Stimulated activated CD8-positive, alpha-beta memory T cell treated with anti-CD3 and anti-CD28 coated beads, Interleukin-7, amount 100 ng/mL, for 24 hours (primary cell): ENCODE data around the gene ZNF442.
"Not testable (repeated sequence)": the region's sequence is repeated elsewhere in the genome, so short reads cannot be mapped to it uniquely, and the experiment has no call there.

Experiments used
- DNase-seq: peaks from one replicate; pipeline ENCODE4 v3.0.0-alpha.2; 2020; ENCODE audit warnings: low read depth

ZNF442 gene

DNA sequence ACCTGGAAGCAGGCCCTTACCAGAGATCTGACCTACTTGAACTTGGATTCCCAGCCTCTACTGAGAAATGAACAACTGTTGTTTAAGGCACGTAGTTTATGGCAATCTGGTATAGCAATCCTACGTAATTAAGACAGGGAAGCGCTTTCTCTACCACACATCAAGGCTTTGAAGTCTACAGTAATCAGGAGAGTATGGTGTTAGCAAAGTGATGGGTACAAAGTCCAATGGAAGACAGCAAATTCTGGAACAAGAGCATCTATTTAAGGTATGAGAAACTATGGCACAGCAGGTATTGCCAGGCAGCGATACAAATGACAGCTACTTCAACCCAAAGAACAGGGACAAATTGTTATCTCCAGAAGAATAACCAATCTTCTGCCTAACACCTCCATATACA is 35.1 kb downstream of the ZNF442 start:
- no peak for DNase-seq

GRCh38 chr19:12325690-12326089 is 39.8 kb downstream of the ZNF442 start:
- DNase-seq, result no peak

DNA sequence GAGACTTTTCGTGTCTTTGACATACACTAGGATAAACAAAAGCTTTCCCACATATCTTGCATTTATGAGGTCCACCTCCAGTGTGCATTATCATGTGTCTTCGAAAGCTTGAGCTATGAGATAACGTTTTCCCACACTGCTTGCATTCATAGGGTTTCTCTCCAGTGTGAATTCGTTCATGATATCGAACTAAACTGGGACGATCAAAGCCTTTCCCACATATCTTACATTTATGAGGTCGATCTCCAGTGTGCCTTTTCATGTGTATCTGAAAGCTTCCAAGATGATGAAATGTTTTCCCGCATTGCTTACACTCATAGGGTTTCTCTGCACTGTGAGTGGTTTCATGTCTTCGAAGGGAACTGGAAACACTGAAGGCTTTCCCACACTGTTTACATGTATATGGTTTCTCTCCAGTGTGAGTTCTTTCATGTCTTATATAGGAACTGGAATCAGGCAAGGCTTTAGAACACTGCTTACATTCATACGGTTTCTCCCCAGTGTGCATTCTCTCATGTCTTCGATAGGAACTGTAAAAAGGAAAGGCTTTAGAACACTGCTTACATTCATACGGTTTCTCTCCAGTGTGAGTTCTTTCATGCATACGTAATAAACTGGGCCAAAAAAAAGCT is 46.6 kb downstream of the ZNF442 start:
- no peak for DNase-seq

DNA sequence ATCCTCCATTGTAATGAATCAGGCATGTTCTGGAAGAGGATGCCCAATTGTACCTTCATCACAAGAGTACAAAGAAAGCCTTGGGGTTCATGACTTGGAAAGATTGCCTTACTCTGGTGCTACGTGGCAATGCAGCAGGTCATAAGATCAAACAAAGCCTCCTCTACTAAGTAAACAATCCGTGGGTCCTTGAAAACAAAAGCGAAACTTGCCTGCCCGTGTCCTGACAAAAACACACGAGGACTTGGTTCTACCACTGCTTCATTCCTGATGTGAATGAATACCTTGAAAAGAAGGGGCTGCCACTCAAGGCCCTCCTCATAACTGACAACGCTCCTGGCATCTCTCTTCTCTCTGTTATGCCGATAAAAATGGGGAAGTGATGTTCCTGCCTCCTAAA is 50.9 kb downstream of the ZNF442 start:
- DNase-seq, result no peak

DNA sequence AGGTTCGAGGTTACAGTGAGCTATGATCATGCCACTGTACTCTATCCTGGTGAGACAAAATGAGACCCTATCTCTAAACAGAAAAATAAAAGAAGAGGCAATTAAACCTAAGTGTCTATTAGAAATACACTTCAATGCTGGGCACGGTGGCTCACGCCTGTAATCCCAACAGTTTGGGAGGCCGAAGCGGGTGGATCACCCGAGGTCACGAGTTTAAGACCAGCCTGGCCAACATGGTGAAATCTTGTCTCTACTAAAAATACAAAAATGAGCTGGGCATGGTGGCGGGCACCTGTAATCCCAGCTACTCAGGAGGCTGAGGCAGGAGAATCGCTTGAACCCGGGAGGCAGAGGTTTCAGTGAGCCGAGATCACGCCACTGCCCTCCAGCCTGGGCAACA is 56.6 kb downstream of the ZNF442 start:
- not testable (repeated sequence) for DNase-seq
